ENCODE results near the gene SORCS3. TPM values are rescaled to one million over a fixed set of nuclear protein-coding genes. Genes with fewer than 3 reads are reported as not detected.

The SORCS3 gene
- total RNA-seq, 4 donors from 2014 or later: 0.12 to 0.32 (median 0.15) TPM; not detected in 1

GRCh38 chr10:104816501-104816900, 175.4 kb downstream of the SORCS3 start:
- 86% methylated on average over 2 of the region's 2 CpGs for WGBS, 2 donors
- no peak for DNase-seq (ENCODE audit: low spot score in 2 of 2)
- no peak overlapping the region for H3K4me3 ChIP-seq (ENCODE audit: low read depth, poor library complexity, severe bottlenecking)
- intact Hi-C loops (cut with DNase I; ENCODE audit: low total_unique reads): no loop called here
- TF ChIP-seq, protein P1, sequence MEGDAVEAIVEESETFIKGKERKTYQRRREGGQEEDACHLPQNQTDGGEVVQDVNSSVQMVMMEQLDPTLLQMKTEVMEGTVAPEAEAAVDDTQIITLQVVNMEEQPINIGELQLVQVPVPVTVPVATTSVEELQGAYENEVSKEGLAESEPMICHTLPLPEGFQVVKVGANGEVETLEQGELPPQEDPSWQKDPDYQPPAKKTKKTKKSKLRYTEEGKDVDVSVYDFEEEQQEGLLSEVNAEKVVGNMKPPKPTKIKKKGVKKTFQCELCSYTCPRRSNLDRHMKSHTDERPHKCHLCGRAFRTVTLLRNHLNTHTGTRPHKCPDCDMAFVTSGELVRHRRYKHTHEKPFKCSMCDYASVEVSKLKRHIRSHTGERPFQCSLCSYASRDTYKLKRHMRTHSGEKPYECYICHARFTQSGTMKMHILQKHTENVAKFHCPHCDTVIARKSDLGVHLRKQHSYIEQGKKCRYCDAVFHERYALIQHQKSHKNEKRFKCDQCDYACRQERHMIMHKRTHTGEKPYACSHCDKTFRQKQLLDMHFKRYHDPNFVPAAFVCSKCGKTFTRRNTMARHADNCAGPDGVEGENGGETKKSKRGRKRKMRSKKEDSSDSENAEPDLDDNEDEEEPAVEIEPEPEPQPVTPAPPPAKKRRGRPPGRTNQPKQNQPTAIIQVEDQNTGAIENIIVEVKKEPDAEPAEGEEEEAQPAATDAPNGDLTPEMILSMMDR (IDR thresholded peaks at IDR 0.05): no peak
- TF ChIP-seq POLR2A (IDR thresholded peaks at IDR 0.05): no peak

GRCh38 chr10:104819731-104820130, 178.6 kb downstream of the SORCS3 start:
- no peak overlapping the region for H3K4me3 ChIP-seq (ENCODE audit: low read depth, poor library complexity, severe bottlenecking)
- intact Hi-C loops (cut with DNase I; ENCODE audit: low total_unique reads): no loop called here
- DNase-seq (ENCODE audit: low spot score in 2 of 2): no peak
- 49 to 51% methylated on average over 2 of the region's 2 CpGs for WGBS, 2 donors
- TF ChIP-seq, protein P1 (IDR thresholded peaks at IDR 0.05): no peak
- TF ChIP-seq POLR2A (IDR thresholded peaks at IDR 0.05): no peak

GRCh38 chr10:104822088-104822487, 181.0 kb downstream of the SORCS3 start:
- TF ChIP-seq POLR2A (IDR thresholded peaks at IDR 0.05): no peak
- TF ChIP-seq, protein P1 (IDR thresholded peaks at IDR 0.05): no peak
- no peak overlapping the region for H3K4me3 ChIP-seq (ENCODE audit: low read depth, poor library complexity, severe bottlenecking)
- no peak for DNase-seq (ENCODE audit: low spot score in 2 of 2)
- intact Hi-C loops (cut with DNase I; ENCODE audit: low total_unique reads): loop anchor here (1.0 kb wide), 1 partner anchor 9 kb away; no protein-coding TSS in a partner anchor
- WGBS, 2 donors: 64 to 65% methylated on average over 3 of the region's 3 CpGs

GRCh38 chr10:104824380-104825006, 183.4 kb downstream of the SORCS3 start:
- TF ChIP-seq, protein P1 (IDR thresholded peaks at IDR 0.05): no peak
- TF ChIP-seq POLR2A (IDR thresholded peaks at IDR 0.05): no peak
- intact Hi-C loops (cut with DNase I; ENCODE audit: low total_unique reads): no loop called here
- DNase-seq (ENCODE audit: low spot score in 2 of 2): no peak
- H3K4me3 ChIP-seq (ENCODE audit: low read depth, poor library complexity, severe bottlenecking): no peak overlapping the region
- WGBS, 2 donors: 34 to 36% methylated on average over 6 of the region's 6 CpGs

DNA sequence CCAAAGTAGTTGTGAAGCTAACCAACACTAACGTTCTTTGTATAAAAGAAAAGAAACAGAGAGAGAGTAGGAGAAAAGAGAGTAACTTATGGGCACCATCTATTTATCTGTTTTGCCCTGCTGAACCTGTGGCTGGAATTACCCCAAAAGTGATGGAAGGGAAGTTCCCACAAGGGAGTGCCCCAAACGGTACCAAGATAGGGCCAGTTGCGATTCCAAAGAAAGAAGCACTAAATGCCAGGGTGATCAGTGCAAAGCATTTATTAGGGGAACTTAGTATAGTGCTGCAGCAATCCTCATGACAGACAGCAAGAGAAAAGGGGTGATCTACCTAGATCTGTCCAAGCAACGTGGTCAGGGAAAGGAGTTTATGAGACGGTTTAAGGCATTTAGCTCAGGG, 190.2 kb downstream of the SORCS3 start:
- TF ChIP-seq, protein P1 (IDR thresholded peaks at IDR 0.05): no peak
- no peak for TF ChIP-seq POLR2A (IDR thresholded peaks at IDR 0.05)
- no peak overlapping the region for H3K4me3 ChIP-seq (ENCODE audit: low read depth, poor library complexity, severe bottlenecking)
- 62 to 74% methylated on average over 5 of the region's 5 CpGs for WGBS, 2 donors
- no peak for DNase-seq (ENCODE audit: low spot score in 2 of 2)
- intact Hi-C loops (cut with DNase I; ENCODE audit: low total_unique reads): loop anchor here (1.0 kb wide), 1 partner anchor 9 kb away; no protein-coding TSS in a partner anchor

- TF ChIP-seq, protein P1 (IDR thresholded peaks at IDR 0.05): no peak
- TF ChIP-seq POLR2A (IDR thresholded peaks at IDR 0.05): no peak
- intact Hi-C loops (cut with DNase I; ENCODE audit: low total_unique reads): no loop called here
- DNase-seq (ENCODE audit: low spot score in 2 of 2): no peak
- no peak overlapping the region for H3K4me3 ChIP-seq (ENCODE audit: low read depth, poor library complexity, severe bottlenecking)
- 58 to 67% methylated on average over 1 of the region's 1 CpG for WGBS, 2 donors
Measured at GRCh38 chr10:104834580-104834979, 193.5 kb downstream of the SORCS3 start.

Measured in lower leg skin (tissue), 4 donors.